ENCODE measurements around the gene LRRC8B.

LRRC8B gene

DNA sequence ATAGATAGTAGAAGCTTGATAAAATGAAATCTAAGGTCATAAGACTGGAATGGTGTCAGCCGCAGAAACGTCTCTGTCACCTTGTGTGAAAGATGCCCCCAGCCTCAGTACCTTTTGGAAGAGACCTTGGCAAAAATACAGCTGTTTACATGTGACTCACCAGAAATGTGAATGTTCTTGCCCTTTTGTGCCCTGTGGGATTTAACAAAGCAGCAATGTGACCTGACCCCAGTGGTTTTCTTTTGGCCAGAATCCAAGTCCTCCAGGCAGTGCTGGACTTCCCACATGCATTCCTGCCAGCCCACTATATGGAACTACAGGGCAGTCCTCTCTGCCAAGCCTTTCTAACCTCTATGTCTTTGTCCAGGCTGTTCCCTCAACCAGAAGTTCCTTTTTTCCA lies 81.1 kb downstream of the LRRC8B start:
- no peak for TF ChIP-seq EZH2phosphoT487 (IDR thresholded peaks at IDR 0.05; ENCODE audit: low read depth)
- TF ChIP-seq, protein P1, sequence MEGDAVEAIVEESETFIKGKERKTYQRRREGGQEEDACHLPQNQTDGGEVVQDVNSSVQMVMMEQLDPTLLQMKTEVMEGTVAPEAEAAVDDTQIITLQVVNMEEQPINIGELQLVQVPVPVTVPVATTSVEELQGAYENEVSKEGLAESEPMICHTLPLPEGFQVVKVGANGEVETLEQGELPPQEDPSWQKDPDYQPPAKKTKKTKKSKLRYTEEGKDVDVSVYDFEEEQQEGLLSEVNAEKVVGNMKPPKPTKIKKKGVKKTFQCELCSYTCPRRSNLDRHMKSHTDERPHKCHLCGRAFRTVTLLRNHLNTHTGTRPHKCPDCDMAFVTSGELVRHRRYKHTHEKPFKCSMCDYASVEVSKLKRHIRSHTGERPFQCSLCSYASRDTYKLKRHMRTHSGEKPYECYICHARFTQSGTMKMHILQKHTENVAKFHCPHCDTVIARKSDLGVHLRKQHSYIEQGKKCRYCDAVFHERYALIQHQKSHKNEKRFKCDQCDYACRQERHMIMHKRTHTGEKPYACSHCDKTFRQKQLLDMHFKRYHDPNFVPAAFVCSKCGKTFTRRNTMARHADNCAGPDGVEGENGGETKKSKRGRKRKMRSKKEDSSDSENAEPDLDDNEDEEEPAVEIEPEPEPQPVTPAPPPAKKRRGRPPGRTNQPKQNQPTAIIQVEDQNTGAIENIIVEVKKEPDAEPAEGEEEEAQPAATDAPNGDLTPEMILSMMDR (IDR thresholded peaks at IDR 0.05; ENCODE audit: low read depth, low read length), result no peak
- Histone ChIP-seq H3K9ac (ENCODE audit: low read length) (no peak overlapping the region), H3K79me2 (ENCODE audit: low read length) (no peaks in the 10 kb centered on the region), H4K20me1 (ENCODE audit: insufficient read depth, low read length) (peaks cover 7% of the 10 kb centered on the region; the same call in 1 of the 2 replicates), H3K4me1 (ENCODE audit: low read length) (peaks cover 16% of the 10 kb centered on the region), H3K9me3 (ENCODE audit: insufficient read depth, low read length) (no peaks in the 10 kb centered on the region), H2AFZ (ENCODE audit: low read depth, low read length) (no peak overlapping the region), H3K27me3 (ENCODE audit: low read depth, low read length) (peaks cover 51% of the 10 kb centered on the region), H3K27ac (ENCODE audit: low read length) (no peak overlapping the region), H3K4me3 (ENCODE audit: low read length) (no peak overlapping the region), H3K4me2 (ENCODE audit: low read length) (no peak overlapping the region), H3K36me3 (replicated peaks; ENCODE audit: low read depth, low read length) (no peaks in the 10 kb centered on the region)

DNA sequence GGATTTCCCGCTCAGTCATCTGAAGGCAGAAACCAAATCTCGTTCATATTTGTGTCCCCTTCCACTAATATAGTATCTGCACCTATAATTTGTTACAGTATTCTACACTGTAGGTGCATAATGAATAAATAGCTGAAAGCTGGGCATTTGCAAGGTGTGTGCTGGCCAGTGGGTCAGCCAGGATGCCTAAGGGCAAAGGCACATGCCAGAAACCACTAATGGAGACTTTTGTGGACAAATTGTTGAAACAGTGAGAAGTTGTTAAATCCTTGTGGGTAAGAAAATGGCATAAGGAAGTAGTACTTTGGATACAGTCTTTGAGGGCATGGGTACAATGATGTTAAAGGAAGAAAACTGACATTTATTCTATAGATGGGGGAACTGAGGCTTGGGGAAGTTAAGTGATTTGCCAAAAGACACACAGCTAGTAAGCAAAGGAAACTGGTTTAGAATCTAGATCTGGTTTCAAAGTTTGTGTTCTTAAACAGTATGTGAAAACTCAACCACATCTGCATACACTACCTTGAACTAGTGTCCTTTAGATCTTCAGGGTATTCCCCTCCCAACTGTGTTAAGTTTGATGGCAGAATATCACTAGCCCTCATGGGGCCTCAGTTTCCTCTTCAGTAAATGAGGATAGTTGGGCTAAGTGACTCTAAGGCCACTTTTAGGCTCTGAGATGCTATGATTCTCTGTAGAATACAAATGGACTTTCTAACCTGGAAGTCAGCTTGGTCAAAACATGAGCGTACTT lies 81.8 kb downstream of the LRRC8B start:
- H3K79me2 ChIP-seq (ENCODE audit: low read length), result no peaks in the 10 kb centered on the region
- no peak overlapping the region for H3K4me3 ChIP-seq (ENCODE audit: low read length)
- no peak for TF ChIP-seq EZH2phosphoT487 (IDR thresholded peaks at IDR 0.05; ENCODE audit: low read depth)
- TF ChIP-seq, protein P1 (IDR thresholded peaks at IDR 0.05; ENCODE audit: low read depth, low read length), result no peak
- H3K4me1 ChIP-seq (ENCODE audit: low read length), result peaks cover 18% of the 10 kb centered on the region
- H3K27me3 ChIP-seq (ENCODE audit: low read depth, low read length), result peaks cover 56% of the 10 kb centered on the region
- no peak overlapping the region for H2AFZ ChIP-seq (ENCODE audit: low read depth, low read length)
- peaks cover 14% of the 10 kb centered on the region; the same call in 1 of the 2 replicates for H4K20me1 ChIP-seq (ENCODE audit: insufficient read depth, low read length)
- H3K36me3 ChIP-seq (replicated peaks; ENCODE audit: low read depth, low read length), result no peaks in the 10 kb centered on the region
- H3K9me3 ChIP-seq (ENCODE audit: insufficient read depth, low read length), result no peaks in the 10 kb centered on the region
- no peak overlapping the region for H3K9ac ChIP-seq (ENCODE audit: low read length)
- H3K4me2 ChIP-seq (ENCODE audit: low read length), result no peak overlapping the region
- no peak overlapping the region for H3K27ac ChIP-seq (ENCODE audit: low read length)

DNA sequence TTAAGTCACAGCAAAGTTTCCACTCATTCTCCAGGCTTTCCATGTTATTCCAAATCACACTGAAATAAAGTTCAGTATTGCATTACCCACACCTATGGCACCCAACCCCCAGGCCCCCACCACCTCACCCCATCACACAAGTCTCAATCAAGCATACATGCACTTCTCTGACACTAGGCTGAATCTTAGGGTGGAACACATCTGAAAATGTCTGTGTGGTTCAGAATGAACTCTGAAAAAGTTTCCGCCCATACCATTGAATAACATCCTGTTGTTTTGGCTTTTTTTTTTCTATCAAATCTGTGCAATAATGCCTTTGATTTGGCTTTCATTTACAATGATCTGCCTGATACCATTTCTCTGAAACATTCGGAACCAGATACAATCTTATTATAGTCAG lies 82.5 kb downstream of the LRRC8B start:
- peaks cover 16% of the 10 kb centered on the region; the same call in 1 of the 2 replicates for H4K20me1 ChIP-seq (ENCODE audit: insufficient read depth, low read length)
- H3K9ac ChIP-seq (ENCODE audit: low read length), result no peak overlapping the region
- no peak overlapping the region for H3K4me3 ChIP-seq (ENCODE audit: low read length)
- TF ChIP-seq, protein P1 (IDR thresholded peaks at IDR 0.05; ENCODE audit: low read depth, low read length), result no peak
- TF ChIP-seq EZH2phosphoT487 (IDR thresholded peaks at IDR 0.05; ENCODE audit: low read depth), result no peak
- no peaks in the 10 kb centered on the region for H3K79me2 ChIP-seq (ENCODE audit: low read length)
- H2AFZ ChIP-seq (ENCODE audit: low read depth, low read length), result no peak overlapping the region
- H3K4me1 ChIP-seq (ENCODE audit: low read length), result peaks cover 26% of the 10 kb centered on the region
- H3K9me3 ChIP-seq (ENCODE audit: insufficient read depth, low read length), result no peaks in the 10 kb centered on the region
- H3K27me3 ChIP-seq (ENCODE audit: low read depth, low read length), result peaks cover 56% of the 10 kb centered on the region
- H3K36me3 ChIP-seq (replicated peaks; ENCODE audit: low read depth, low read length), result no peaks in the 10 kb centered on the region
- H3K27ac ChIP-seq (ENCODE audit: low read length), result no peak overlapping the region
- no peak overlapping the region for H3K4me2 ChIP-seq (ENCODE audit: low read length)

DNA sequence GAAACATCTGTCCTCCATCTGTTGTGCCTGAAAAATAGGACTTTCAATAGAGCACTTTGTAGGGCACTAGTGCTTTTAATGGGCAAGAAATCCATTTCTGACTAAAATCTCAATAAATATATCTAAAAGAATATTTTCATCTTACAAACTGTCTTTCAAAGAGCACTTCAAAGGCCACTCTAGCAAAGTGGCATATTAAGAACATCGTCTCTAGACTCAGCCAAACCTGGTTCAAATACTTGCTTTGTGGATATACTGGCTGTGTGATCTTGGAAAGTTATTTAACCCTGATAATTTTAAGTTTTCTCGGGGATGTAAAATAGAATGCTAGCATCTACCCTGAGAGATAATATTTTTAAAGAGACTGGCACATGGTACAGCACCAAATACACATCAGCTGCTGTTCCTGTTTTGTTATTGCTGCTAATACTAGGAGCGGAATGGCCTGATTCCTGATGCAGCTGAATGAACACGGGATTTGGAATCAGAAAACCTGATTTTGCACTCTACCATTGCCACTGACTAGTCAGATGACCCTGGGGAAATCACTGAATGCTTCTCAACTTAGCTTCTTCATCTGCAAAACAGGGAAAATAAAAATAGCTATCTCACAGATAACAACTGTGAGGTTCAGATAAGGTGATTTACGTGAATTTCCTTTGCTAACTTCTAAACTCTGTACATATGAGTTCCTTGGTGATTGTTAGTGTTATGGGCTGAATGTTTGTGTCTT lies 83.1 kb downstream of the LRRC8B start:
- Histone ChIP-seq H3K27me3 (ENCODE audit: low read depth, low read length) (peaks cover 58% of the 10 kb centered on the region), H3K36me3 (replicated peaks; ENCODE audit: low read depth, low read length) (no peaks in the 10 kb centered on the region), H3K9me3 (ENCODE audit: insufficient read depth, low read length) (no peaks in the 10 kb centered on the region), H3K27ac (ENCODE audit: low read length) (no peak overlapping the region), H3K9ac (ENCODE audit: low read length) (no peak overlapping the region), H3K79me2 (ENCODE audit: low read length) (no peaks in the 10 kb centered on the region), H4K20me1 (ENCODE audit: insufficient read depth, low read length) (peaks cover 17% of the 10 kb centered on the region; the same call in 1 of the 2 replicates), H3K4me1 (ENCODE audit: low read length) (peaks cover 29% of the 10 kb centered on the region), H2AFZ (ENCODE audit: low read depth, low read length) (no peak overlapping the region), H3K4me3 (ENCODE audit: low read length) (no peak overlapping the region), H3K4me2 (ENCODE audit: low read length) (no peak overlapping the region)
- TF ChIP-seq, protein P1 (IDR thresholded peaks at IDR 0.05; ENCODE audit: low read depth, low read length), result no peak
